ENCODE data around the gene CHD2.

The CHD2 gene

GRCh38 chr15:92921215-92922131 is 21.3 kb downstream of the CHD2 start:
- TF ChIP-seq CTCF (IDR thresholded peaks at IDR 0.05; ENCODE audit: low read depth, low read length, missing control alignments): no peak
- H3K4me3 ChIP-seq (replicated peaks; ENCODE audit: low read depth, low read length): no peak overlapping the region
- no peak for DNase-seq (ENCODE audit: extremely low read depth, low read depth)

- H3K4me3 ChIP-seq (replicated peaks; ENCODE audit: low read depth, low read length): no peak overlapping the region
- no peak for DNase-seq (ENCODE audit: extremely low read depth, low read depth)
- TF ChIP-seq CTCF (IDR thresholded peaks at IDR 0.05; ENCODE audit: low read depth, low read length, missing control alignments): no peak
Observed at GRCh38 chr15:92922418-92923002, 22.4 kb downstream of the CHD2 start.

- no peak overlapping the region for H3K4me3 ChIP-seq (replicated peaks; ENCODE audit: low read depth, low read length)
- TF ChIP-seq CTCF (IDR thresholded peaks at IDR 0.05; ENCODE audit: low read depth, low read length, missing control alignments): no peak
- DNase-seq (ENCODE audit: extremely low read depth, low read depth): no peak
Observed at GRCh38 chr15:92924216-92924615, 24.1 kb downstream of the CHD2 start.

GRCh38 chr15:92925454-92925853 is 25.3 kb downstream of the CHD2 start:
- no peak for TF ChIP-seq CTCF (IDR thresholded peaks at IDR 0.05; ENCODE audit: low read depth, low read length, missing control alignments)

GRCh38 chr15:92928225-92928750 is 28.2 kb downstream of the CHD2 start:
- H3K4me3 ChIP-seq (replicated peaks; ENCODE audit: low read depth, low read length): no peak overlapping the region
- TF ChIP-seq CTCF (IDR thresholded peaks at IDR 0.05; ENCODE audit: low read depth, low read length, missing control alignments): no peak
- DNase-seq (ENCODE audit: extremely low read depth, low read depth): no peak

More at GRCh38 chr15:92925454-92925853, 25.3 kb downstream of the CHD2 start:
- DNase-seq (ENCODE audit: extremely low read depth, low read depth): no peak
- no peak overlapping the region for H3K4me3 ChIP-seq (replicated peaks; ENCODE audit: low read depth, low read length)

- DNase-seq (ENCODE audit: extremely low read depth, low read depth): no peak
- no peak for TF ChIP-seq CTCF (IDR thresholded peaks at IDR 0.05; ENCODE audit: low read depth, low read length, missing control alignments)
- no peak overlapping the region for H3K4me3 ChIP-seq (replicated peaks; ENCODE audit: low read depth, low read length)
Observed at GRCh38 chr15:92929002-92929401, 28.9 kb downstream of the CHD2 start.

All from HFF-Myc (cell line).